Measurements from ENCODE around the gene ADAMTS8.

DNA sequence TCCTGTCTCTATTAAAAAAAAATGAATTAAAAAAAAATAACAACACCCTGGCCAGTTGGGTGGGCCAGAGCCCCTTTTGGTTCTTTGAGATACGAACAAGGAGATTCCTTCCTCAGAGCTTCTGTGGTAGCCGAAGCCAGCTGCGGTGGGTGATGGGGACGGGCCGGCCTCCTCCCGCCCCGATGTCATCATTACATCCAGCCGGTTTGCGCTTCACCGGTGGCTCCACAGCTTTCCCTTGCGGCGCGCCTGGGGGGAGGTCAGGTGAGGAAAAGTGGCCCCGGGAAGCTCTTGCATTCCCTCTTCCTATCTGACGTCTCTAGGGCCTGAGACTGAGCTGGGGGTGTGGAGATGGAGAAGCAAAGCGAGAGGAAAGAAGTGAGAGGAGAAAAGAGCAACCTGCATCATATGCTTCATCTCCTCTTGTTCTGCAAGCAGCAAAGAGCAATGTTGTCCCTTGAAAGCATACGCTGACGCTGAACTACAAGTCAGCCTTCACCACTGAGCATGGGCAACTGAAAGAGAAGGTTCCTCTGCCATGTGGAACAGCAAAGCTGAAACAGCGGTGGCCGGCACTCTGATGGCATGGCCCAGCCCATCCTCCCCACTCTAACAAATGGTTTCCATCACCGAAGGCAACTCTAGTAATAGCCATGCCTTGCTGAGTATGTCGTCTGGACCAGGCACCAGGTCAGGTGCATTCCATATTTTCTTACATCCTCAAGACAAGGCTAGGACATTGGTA lies 6.0 kb downstream of the ADAMTS8 start:
- TF ChIP-seq, protein P1, sequence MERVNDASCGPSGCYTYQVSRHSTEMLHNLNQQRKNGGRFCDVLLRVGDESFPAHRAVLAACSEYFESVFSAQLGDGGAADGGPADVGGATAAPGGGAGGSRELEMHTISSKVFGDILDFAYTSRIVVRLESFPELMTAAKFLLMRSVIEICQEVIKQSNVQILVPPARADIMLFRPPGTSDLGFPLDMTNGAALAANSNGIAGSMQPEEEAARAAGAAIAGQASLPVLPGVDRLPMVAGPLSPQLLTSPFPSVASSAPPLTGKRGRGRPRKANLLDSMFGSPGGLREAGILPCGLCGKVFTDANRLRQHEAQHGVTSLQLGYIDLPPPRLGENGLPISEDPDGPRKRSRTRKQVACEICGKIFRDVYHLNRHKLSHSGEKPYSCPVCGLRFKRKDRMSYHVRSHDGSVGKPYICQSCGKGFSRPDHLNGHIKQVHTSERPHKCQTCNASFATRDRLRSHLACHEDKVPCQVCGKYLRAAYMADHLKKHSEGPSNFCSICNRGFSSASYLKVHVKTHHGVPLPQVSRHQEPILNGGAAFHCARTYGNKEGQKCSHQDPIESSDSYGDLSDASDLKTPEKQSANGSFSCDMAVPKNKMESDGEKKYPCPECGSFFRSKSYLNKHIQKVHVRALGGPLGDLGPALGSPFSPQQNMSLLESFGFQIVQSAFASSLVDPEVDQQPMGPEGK (CRISPR knock-in tag; IDR thresholded peaks at IDR 0.05; ENCODE audit: borderline replicate concordance), result no peak
- TF ChIP-seq TCF4 (CRISPR knock-in tag; IDR thresholded peaks at IDR 0.05; ENCODE audit: borderline replicate concordance), result no peak
